HUES6 (cell line): ENCODE measurements around the gene ZKSCAN1.

ENCODE experiments used
- H3K27ac ChIP-seq: 2 replicates; pipeline ENCODE4 v1.7.0; 2013; ENCODE audit warnings: low read depth, mild to moderate bottlenecking, low read length, inconsistent platforms
- H3K27me3 ChIP-seq: 2 replicates; pipeline ENCODE4 v1.6.1; 2013; ENCODE audit warnings: low read length; ENCODE audit not compliant: control insufficient read depth, insufficient read depth
- H3K36me3 ChIP-seq: 2 replicates; pipeline ENCODE4 v1.6.1; 2013; ENCODE audit warnings: low read length; ENCODE audit not compliant: control insufficient read depth, insufficient read depth
- H3K4me1 ChIP-seq: 2 replicates; pipeline ENCODE4 v1.6.1; 2013; ENCODE audit warnings: low read length; ENCODE audit not compliant: control insufficient read depth, insufficient read depth
- H3K4me3 ChIP-seq: 2 replicates; pipeline ENCODE4 v1.5.1; 2013; ENCODE audit warnings: low read depth, low read length
- H3K9ac ChIP-seq: one replicate; pipeline ENCODE4 v1.6.1; 2013; ENCODE audit warnings: mild to moderate bottlenecking, low read length
- H3K9me3 ChIP-seq: 2 replicates; pipeline ENCODE4 v1.6.1; 2013; ENCODE audit warnings: low read depth, low read length; ENCODE audit not compliant: control insufficient read depth, insufficient read depth

The ZKSCAN1 gene

GRCh38 chr7:100038326-100038725 is 22.9 kb downstream of the ZKSCAN1 start:
- H3K36me3 ChIP-seq = peaks cover 40% of the 10 kb centered on the region
- no peak overlapping the region for H3K4me3 ChIP-seq
- no peak overlapping the region for H3K27ac ChIP-seq
- H3K27me3 ChIP-seq = no peaks in the 10 kb centered on the region
- no peak overlapping the region for H3K9ac ChIP-seq
- 0 out of 2 replicates have a peak, but pooled peaks cover 2% of the 10 kb centered on the region for H3K9me3 ChIP-seq
- H3K4me1 ChIP-seq = no peaks in the 10 kb centered on the region

- Histone ChIP-seq H3K27me3 (no peaks in the 10 kb centered on the region), H3K36me3 (peaks cover 18% of the 10 kb centered on the region), H3K27ac (no peak overlapping the region), H3K9me3 (0 out of 2 replicates have a peak, but pooled peaks cover 2% of the 10 kb centered on the region), H3K4me1 (no peaks in the 10 kb centered on the region), H3K9ac (no peak overlapping the region), H3K4me3 (no peak overlapping the region)
Measured at GRCh38 chr7:100040575-100040974, 25.2 kb downstream of the ZKSCAN1 start.

- Histone ChIP-seq H3K4me3 (no peak overlapping the region), H3K9ac (no peak overlapping the region), H3K36me3 (no peaks in the 10 kb centered on the region), H3K9me3 (0 out of 2 replicates have a peak, but pooled peaks cover 2% of the 10 kb centered on the region), H3K27ac (no peak overlapping the region), H3K27me3 (no peaks in the 10 kb centered on the region), H3K4me1 (peaks cover 3% of the 10 kb centered on the region; the same call in 1 of the 2 replicates)
Measured at GRCh38 chr7:100044718-100045117, 29.3 kb downstream of the ZKSCAN1 start.

GRCh38 chr7:100048680-100049079 is 33.3 kb downstream of the ZKSCAN1 start:
- peaks cover 9% of the 10 kb centered on the region for H3K36me3 ChIP-seq
- H3K9me3 ChIP-seq = no peaks in the 10 kb centered on the region
- H3K9ac ChIP-seq = no peak overlapping the region
- H3K4me3 ChIP-seq = no peak overlapping the region
- peaks cover 8% of the 10 kb centered on the region; the same call in 1 of the 2 replicates for H3K4me1 ChIP-seq
- no peaks in the 10 kb centered on the region for H3K27me3 ChIP-seq
- no peak overlapping the region for H3K27ac ChIP-seq

- Histone ChIP-seq H3K9me3 (no peaks in the 10 kb centered on the region), H3K9ac (peak within 1 kb of the TSS; percentile 94), H3K4me1 (peaks cover 8% of the 10 kb centered on the region; the same call in 1 of the 2 replicates), H3K27ac (peak within 1 kb of the TSS; percentile 84), H3K27me3 (no peaks in the 10 kb centered on the region), H3K36me3 (peaks cover 12% of the 10 kb centered on the region), H3K4me3 (peak within 1 kb of the TSS; percentile 100)
Measured at GRCh38 chr7:100049441-100050291, 34.3 kb downstream of the ZKSCAN1 start, which contains the start of gene ZSCAN21. ZSCAN21 (plus strand) TSS chr7:100049774; CDS start chr7:100057007, 7,233 bp downstream.

- Histone ChIP-seq H3K9ac (no peak overlapping the region), H3K4me3 (no peak overlapping the region), H3K27ac (no peak overlapping the region), H3K9me3 (no peaks in the 10 kb centered on the region), H3K36me3 (peaks cover 15% of the 10 kb centered on the region), H3K4me1 (peaks cover 8% of the 10 kb centered on the region; the same call in 1 of the 2 replicates), H3K27me3 (no peaks in the 10 kb centered on the region)
Measured at GRCh38 chr7:100051611-100052010, 36.2 kb downstream of the ZKSCAN1 start.

GRCh38 chr7:100053215-100053614 is 37.8 kb downstream of the ZKSCAN1 start:
- H3K9me3 ChIP-seq = no peaks in the 10 kb centered on the region
- no peak overlapping the region for H3K9ac ChIP-seq
- peaks cover 31% of the 10 kb centered on the region for H3K36me3 ChIP-seq
- no peak overlapping the region for H3K27ac ChIP-seq
- H3K4me1 ChIP-seq = peaks cover 8% of the 10 kb centered on the region; the same call in 1 of the 2 replicates
- no peak overlapping the region for H3K4me3 ChIP-seq
- H3K27me3 ChIP-seq = no peaks in the 10 kb centered on the region

GRCh38 chr7:100057006-100057405 is 41.6 kb downstream of the ZKSCAN1 start:
- no peak overlapping the region for H3K9ac ChIP-seq
- no peaks in the 10 kb centered on the region for H3K4me1 ChIP-seq
- H3K27ac ChIP-seq = no peak overlapping the region
- H3K36me3 ChIP-seq = peaks cover 64% of the 10 kb centered on the region
- H3K9me3 ChIP-seq = no peaks in the 10 kb centered on the region
- no peak overlapping the region for H3K4me3 ChIP-seq
- H3K27me3 ChIP-seq = no peaks in the 10 kb centered on the region

GRCh38 chr7:100059251-100059739 is 43.9 kb downstream of the ZKSCAN1 start:
- Histone ChIP-seq H3K9ac (no peak overlapping the region), H3K36me3 (peaks cover 70% of the 10 kb centered on the region), H3K27ac (no peak overlapping the region), H3K9me3 (no peaks in the 10 kb centered on the region), H3K4me1 (no peaks in the 10 kb centered on the region), H3K27me3 (no peaks in the 10 kb centered on the region), H3K4me3 (no peak overlapping the region)

GRCh38 chr7:100061518-100062193 is 46.3 kb downstream of the ZKSCAN1 start:
- Histone ChIP-seq H3K36me3 (peaks cover 81% of the 10 kb centered on the region), H3K27ac (no peak overlapping the region)

GRCh38 chr7:100063376-100063775 is 48.0 kb downstream of the ZKSCAN1 start:
- H3K27ac ChIP-seq = no peak overlapping the region
- no peaks in the 10 kb centered on the region for H3K4me1 ChIP-seq
- H3K27me3 ChIP-seq = no peaks in the 10 kb centered on the region
- H3K9ac ChIP-seq = no peak overlapping the region
- H3K9me3 ChIP-seq = no peaks in the 10 kb centered on the region
- peaks cover 71% of the 10 kb centered on the region for H3K36me3 ChIP-seq
- no peak overlapping the region for H3K4me3 ChIP-seq

More at GRCh38 chr7:100061518-100062193, 46.3 kb downstream of the ZKSCAN1 start:
- H3K9ac ChIP-seq = no peak overlapping the region
- no peaks in the 10 kb centered on the region for H3K9me3 ChIP-seq
- H3K4me1 ChIP-seq = no peaks in the 10 kb centered on the region
- H3K27me3 ChIP-seq = no peaks in the 10 kb centered on the region
- H3K4me3 ChIP-seq = no peak overlapping the region
